D721Med (cell line): Measurements from ENCODE around the gene STKLD1.

ENCODE experiments used
- DNase-seq: peaks from one replicate; pipeline ENCODE4 v3.0.0; 2011; ENCODE audit warnings: low spot score; ENCODE audit not compliant: insufficient read length
- FAIRE-seq: peaks from 2 replicates; lab custom pipeline; 2011; peaks lifted over from hg19 to GRCh38; lab: Jason Lieb, UNC
- TF ChIP-seq, protein P1 (sequence below): IDR thresholded peaks from 2 replicates; pipeline ENCODE4 v1.5.1; 2012; ENCODE audit warnings: mild to moderate bottlenecking, control low read depth; ENCODE audit not compliant: insufficient read depth; ENCODE audit errors: missing control alignments

The STKLD1 gene

DNA sequence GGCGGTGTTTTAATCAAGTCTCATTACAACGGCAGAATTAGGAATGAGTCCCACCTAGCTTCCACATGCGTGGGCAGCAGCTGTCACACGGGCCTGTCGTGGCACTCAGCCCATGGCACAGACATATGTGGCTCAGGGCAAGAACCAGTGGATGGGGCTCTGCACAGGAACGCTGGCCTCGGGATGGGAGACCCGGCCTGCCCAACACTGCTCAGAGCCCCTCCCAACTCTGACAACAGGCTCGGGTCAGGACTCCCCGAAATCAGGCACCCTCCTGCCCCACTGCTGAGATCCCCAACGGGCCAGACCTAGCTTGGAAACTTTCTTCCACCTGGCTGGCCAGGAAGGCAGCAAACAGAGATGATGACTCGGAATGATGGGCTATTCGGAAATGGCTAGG is 35.2 kb upstream of the STKLD1 start:
- FAIRE-seq (no peak), DNase-seq (no peak)
- TF ChIP-seq, protein P1, sequence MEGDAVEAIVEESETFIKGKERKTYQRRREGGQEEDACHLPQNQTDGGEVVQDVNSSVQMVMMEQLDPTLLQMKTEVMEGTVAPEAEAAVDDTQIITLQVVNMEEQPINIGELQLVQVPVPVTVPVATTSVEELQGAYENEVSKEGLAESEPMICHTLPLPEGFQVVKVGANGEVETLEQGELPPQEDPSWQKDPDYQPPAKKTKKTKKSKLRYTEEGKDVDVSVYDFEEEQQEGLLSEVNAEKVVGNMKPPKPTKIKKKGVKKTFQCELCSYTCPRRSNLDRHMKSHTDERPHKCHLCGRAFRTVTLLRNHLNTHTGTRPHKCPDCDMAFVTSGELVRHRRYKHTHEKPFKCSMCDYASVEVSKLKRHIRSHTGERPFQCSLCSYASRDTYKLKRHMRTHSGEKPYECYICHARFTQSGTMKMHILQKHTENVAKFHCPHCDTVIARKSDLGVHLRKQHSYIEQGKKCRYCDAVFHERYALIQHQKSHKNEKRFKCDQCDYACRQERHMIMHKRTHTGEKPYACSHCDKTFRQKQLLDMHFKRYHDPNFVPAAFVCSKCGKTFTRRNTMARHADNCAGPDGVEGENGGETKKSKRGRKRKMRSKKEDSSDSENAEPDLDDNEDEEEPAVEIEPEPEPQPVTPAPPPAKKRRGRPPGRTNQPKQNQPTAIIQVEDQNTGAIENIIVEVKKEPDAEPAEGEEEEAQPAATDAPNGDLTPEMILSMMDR = no peak

DNA sequence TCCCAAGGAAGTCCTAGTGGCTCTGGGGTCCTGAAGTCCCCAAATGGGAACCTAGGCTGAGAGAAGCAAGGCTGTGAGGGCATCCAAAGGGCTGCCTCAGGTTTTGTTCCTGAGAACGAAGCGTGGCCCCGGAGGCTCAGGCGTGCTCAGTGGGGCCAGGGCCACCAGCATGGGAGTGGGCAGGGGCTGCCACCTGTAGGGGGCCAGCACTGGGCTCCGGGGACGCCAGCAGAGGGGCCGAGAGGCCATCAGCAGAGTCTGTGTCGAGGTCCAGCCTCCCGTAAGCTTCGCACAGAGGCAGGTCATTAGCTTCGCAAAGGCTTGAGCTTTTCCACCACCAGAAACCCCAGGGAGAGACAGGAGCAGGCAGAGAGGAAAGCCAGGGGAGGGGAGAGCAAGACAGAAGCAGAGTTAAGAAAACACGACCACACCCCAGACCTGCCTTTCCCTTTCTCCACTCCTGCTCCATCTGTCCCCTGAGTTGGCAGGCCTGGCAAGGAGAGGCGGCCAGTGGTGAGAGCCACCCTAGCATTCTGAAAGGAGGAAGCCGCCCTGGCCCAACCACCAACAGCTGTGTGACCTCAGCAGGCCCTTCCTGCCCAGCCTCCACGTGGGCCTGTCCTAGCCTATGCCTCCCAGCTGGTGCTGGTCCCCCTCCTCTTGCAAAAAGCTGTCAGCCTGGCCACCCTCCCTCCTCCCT is 34.6 kb upstream of the STKLD1 start:
- TF ChIP-seq, protein P1 = no peak
- no peak for FAIRE-seq

DNA sequence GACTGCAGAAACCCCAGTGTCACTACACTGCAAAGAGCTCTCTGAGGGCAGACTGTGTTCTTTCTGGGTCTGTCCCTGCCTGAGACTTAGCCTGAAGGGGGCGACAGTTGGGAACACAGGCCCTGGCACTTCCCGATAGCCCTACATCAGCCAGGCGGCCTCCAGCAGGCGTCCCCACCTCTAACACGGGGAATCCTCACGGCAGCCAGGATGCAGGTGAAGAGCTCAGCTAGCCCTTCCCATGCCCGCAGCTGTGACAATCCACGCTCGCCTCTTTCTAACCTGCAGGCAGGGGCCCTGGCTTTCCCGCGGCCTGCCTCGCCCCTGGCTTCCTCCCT is 34.1 kb upstream of the STKLD1 start:
- TF ChIP-seq, protein P1 = no peak
- DNase-seq (no peak), FAIRE-seq (no peak)

More for the DNA sequence above, 34.6 kb upstream of the STKLD1 start:
- no peak for DNase-seq

DNA sequence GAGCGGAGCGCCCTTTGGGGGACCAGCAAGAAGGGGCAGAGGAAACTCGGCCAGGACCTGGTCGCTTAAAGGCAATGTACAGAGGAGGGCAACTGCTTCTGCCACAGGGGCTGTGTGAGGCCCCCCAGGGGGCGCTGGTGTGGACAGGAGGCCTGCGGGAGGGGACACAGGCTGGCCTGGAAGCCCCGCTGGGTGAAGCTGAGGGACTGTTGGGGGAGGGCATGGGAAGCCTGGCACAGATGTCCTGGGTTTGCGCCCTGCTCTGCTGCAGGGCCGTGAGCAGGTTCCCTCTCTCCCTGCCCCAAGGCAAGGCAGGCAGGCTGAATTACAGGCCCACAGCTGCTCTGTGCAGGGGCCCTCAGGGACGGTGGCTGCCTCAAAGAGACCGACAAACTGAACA is 33.6 kb upstream of the STKLD1 start:
- TF ChIP-seq, protein P1 = no peak
- DNase-seq (no peak), FAIRE-seq (no peak)

DNA sequence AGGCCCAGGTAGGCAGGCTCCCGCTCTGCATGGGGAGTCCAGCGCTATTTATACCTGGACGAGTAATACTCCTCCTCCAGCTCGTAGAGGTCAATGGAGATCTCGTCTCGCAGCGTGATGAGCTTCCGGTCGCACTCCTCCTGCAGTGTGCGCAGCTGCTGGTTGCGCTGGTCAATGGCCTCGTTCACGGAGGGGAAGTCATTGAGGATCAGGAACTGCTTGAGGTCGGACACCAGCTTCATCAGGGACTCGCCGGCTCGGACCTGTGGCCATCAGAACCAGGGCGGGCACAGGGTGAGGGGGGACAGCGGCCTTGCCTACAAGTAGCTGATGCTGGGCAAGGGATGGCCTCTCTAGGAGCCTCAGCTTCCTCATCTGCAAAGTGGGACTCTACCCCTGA is 32.1 kb upstream of the STKLD1 start:
- FAIRE-seq (no peak), DNase-seq (no peak)
- TF ChIP-seq, protein P1 = no peak

DNA sequence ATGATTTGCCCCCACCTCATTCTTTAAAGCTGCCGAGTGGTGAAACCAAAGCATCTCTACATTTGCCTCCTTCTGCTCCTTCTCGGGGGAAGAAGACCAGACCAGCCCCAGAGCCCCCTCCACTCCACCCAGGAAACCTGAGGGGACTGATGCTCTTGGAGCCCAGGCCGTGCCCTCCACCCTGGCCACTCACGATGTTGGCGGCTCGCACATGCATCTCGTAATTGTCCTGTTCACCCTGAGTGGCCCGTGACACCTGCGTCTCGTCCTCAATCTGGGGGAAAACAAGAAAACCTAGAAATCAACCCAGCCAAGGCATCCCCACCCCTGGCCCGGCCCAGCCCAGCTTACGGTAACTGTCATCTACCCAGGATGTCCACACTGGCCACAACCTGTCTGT is 31.2 kb upstream of the STKLD1 start:
- TF ChIP-seq, protein P1 = no peak
- FAIRE-seq (no peak), DNase-seq (no peak)

DNA sequence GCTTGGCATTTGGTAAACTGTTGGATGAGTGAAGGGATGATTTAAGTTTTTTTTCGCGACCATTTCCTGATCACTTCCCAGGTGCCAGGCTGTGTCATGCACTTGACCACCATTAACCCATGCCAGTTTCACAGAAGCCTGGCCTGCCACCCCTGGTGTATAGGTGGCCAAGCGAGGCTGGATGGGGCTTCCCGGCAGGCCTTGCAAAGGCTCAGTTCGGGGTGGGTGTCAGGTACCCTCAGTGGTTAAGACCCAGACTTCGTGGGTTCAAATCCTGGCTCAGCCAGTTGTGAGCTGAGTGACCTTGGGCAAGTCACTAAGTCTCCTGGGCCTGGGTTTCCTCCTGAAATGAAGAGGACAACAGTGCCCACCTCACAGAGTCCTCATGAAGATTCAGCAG is 30.6 kb upstream of the STKLD1 start:
- FAIRE-seq (no peak), DNase-seq (no peak)
- TF ChIP-seq, protein P1 = no peak
